ENCODE measurements around the gene PPFIA1. TPM values are rescaled to one million over a fixed set of nuclear protein-coding genes. Genes with fewer than 3 reads are reported as not detected.
"Not testable (repeated sequence)": the region's sequence is repeated elsewhere in the genome, so short reads cannot be mapped to it uniquely, and the experiment has no call there.

Gene PPFIA1
- total RNA-seq, 2 experiments from 2014 or later, result 34.6 to 53.9 TPM

GRCh38 chr11:70326833-70327232 lies 56.3 kb downstream of the PPFIA1 start:
- Histone ChIP-seq H3K79me2 (ENCODE audit: insufficient read depth, low read depth, low read length) (no peaks in the 10 kb centered on the region), H3K9me3 (ENCODE audit: low read length) (no peaks in the 10 kb centered on the region), H3K4me1 (ENCODE audit: insufficient read depth, low read length, poor library complexity, severe bottlenecking) (no peaks in the 10 kb centered on the region), H3K36me3 (ENCODE audit: insufficient read depth, low read length) (peaks cover 67% of the 10 kb centered on the region), H3K4me2 (ENCODE audit: low read length) (no peak overlapping the region), H3K9me2 (ENCODE audit: insufficient read depth, low read length) (no peaks in the 10 kb centered on the region), H3K27ac (ENCODE audit: low read depth, low read length, poor library complexity, severe bottlenecking) (no peak overlapping the region), H4K20me1 (ENCODE audit: insufficient read depth, low read length) (no peaks in the 10 kb centered on the region), H2AFZ (ENCODE audit: low read length) (no peak overlapping the region), H3K4me3 (ENCODE audit: low read depth, low read length, poor library complexity, severe bottlenecking) (no peak overlapping the region)
- intact Hi-C loops (cut with micrococcal nuclease; ENCODE audit: unreplicated experiment), result no loop called here
- no peak for DNase-seq (ENCODE audit: low spot score)
- BruUV-seq (replicated peaks), result no TSS peak
- ChIA-PET CTCF (ENCODE audit: unreplicated experiment) (no interaction called here), POLR2A (interaction anchor here (0.9 kb wide), 1 partner anchor 12 kb away, joined by 3 read pairs; no protein-coding TSS in a partner anchor)
- TF ChIP-seq EZH2phosphoT487 (IDR thresholded peaks at IDR 0.05; ENCODE audit: borderline replicate concordance, low read depth, low read length), result no peak
- TF ChIP-seq CTCF (conservative IDR thresholded peaks at IDR 0.05; ENCODE audit: low read length), result no peak

DNA sequence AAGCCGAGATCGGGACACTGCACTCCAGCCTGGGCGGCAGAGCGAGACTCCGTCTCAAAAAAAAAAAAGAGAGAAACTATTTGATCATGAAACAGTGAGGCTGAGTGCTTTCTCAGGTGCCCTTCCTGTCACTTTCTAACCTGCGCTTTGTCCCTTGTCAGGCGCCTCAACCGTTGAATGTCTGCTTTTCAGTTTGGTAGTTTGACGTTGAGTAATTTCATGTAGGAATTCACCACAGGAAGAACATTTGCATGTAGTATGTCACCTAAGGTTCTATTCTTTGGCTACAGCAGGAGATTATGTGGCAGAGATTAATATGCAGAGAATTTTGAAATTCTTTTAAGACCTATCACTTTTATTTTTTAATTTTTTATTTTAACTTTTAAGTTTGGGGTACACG lies 57.2 kb downstream of the PPFIA1 start:
- no TSS peak for BruUV-seq (replicated peaks)
- DNase-seq (ENCODE audit: low spot score), result no peak
- intact Hi-C loops (cut with micrococcal nuclease; ENCODE audit: unreplicated experiment), result no loop called here

GRCh38 chr11:70328556-70328955 lies 58.1 kb downstream of the PPFIA1 start:
- Histone ChIP-seq H3K36me3 (ENCODE audit: insufficient read depth, low read length) (peaks cover 83% of the 10 kb centered on the region), H2AFZ (ENCODE audit: low read length) (no peak overlapping the region), H3K4me1 (ENCODE audit: insufficient read depth, low read length, poor library complexity, severe bottlenecking) (no peaks in the 10 kb centered on the region), H3K79me2 (ENCODE audit: insufficient read depth, low read depth, low read length) (no peaks in the 10 kb centered on the region), H3K9me2 (ENCODE audit: insufficient read depth, low read length) (no peaks in the 10 kb centered on the region), H3K4me2 (ENCODE audit: low read length) (no peak overlapping the region), H4K20me1 (ENCODE audit: insufficient read depth, low read length) (no peaks in the 10 kb centered on the region), H3K27ac (ENCODE audit: low read depth, low read length, poor library complexity, severe bottlenecking) (no peak overlapping the region), H3K9me3 (ENCODE audit: low read length) (no peaks in the 10 kb centered on the region), H3K4me3 (ENCODE audit: low read depth, low read length, poor library complexity, severe bottlenecking) (no peak overlapping the region)
- TF ChIP-seq CTCF (conservative IDR thresholded peaks at IDR 0.05; ENCODE audit: low read length) (no peak), EZH2phosphoT487 (IDR thresholded peaks at IDR 0.05; ENCODE audit: borderline replicate concordance, low read depth, low read length) (no peak)
- intact Hi-C loops (cut with micrococcal nuclease; ENCODE audit: unreplicated experiment), result no loop called here
- POLR2A ChIA-PET, result no interaction called here
- CTCF ChIA-PET (ENCODE audit: unreplicated experiment), result no interaction called here
- BruUV-seq (replicated peaks), result no TSS peak
- DNase-seq (ENCODE audit: low spot score), result no peak

More for the DNA sequence above, 57.2 kb downstream of the PPFIA1 start:
- no peak overlapping the region for H3K27ac ChIP-seq (ENCODE audit: low read depth, low read length, poor library complexity, severe bottlenecking)
- no peaks in the 10 kb centered on the region for H3K79me2 ChIP-seq (ENCODE audit: insufficient read depth, low read depth, low read length)
- no peaks in the 10 kb centered on the region for H3K9me3 ChIP-seq (ENCODE audit: low read length)
- no peak overlapping the region for H2AFZ ChIP-seq (ENCODE audit: low read length)
- ChIA-PET CTCF (ENCODE audit: unreplicated experiment) (no interaction called here), POLR2A (no interaction called here)
- no peaks in the 10 kb centered on the region for H3K4me1 ChIP-seq (ENCODE audit: insufficient read depth, low read length, poor library complexity, severe bottlenecking)
- no peaks in the 10 kb centered on the region for H3K9me2 ChIP-seq (ENCODE audit: insufficient read depth, low read length)
- no peaks in the 10 kb centered on the region for H4K20me1 ChIP-seq (ENCODE audit: insufficient read depth, low read length)
- no peak overlapping the region for H3K4me3 ChIP-seq (ENCODE audit: low read depth, low read length, poor library complexity, severe bottlenecking)
- TF ChIP-seq EZH2phosphoT487 (IDR thresholded peaks at IDR 0.05; ENCODE audit: borderline replicate concordance, low read depth, low read length) (no peak), CTCF (conservative IDR thresholded peaks at IDR 0.05; ENCODE audit: low read length) (no peak)
- H3K36me3 ChIP-seq (ENCODE audit: insufficient read depth, low read length), result peaks cover 74% of the 10 kb centered on the region
- no peak overlapping the region for H3K4me2 ChIP-seq (ENCODE audit: low read length)

- H3K79me2 ChIP-seq (ENCODE audit: insufficient read depth, low read depth, low read length); H4K20me1 ChIP-seq (ENCODE audit: insufficient read depth, low read length); POLR2A ChIA-PET; H3K4me3 ChIP-seq (ENCODE audit: low read depth, low read length, poor library complexity, severe bottlenecking); DNase-seq (ENCODE audit: low spot score); CTCF ChIA-PET (ENCODE audit: unreplicated experiment); H3K9me2 ChIP-seq (ENCODE audit: insufficient read depth, low read length); H2AFZ ChIP-seq (ENCODE audit: low read length); H3K27ac ChIP-seq (ENCODE audit: low read depth, low read length, poor library complexity, severe bottlenecking); H3K9me3 ChIP-seq (ENCODE audit: low read length); BruUV-seq (replicated peaks); H3K4me2 ChIP-seq (ENCODE audit: low read length); H3K4me1 ChIP-seq (ENCODE audit: insufficient read depth, low read length, poor library complexity, severe bottlenecking); intact Hi-C loops (cut with micrococcal nuclease; ENCODE audit: unreplicated experiment): not testable (repeated sequence)
- peaks cover 90% of the 10 kb centered on the region for H3K36me3 ChIP-seq (ENCODE audit: insufficient read depth, low read length)
Measured at GRCh38 chr11:70331320-70331843, 60.9 kb downstream of the PPFIA1 start.
